ENCODE data around the gene FBXL20.

The FBXL20 gene

GRCh38 chr17:39246274-39246673 lies 155.2 kb downstream of the FBXL20 start:
- TF ChIP-seq, protein P1, sequence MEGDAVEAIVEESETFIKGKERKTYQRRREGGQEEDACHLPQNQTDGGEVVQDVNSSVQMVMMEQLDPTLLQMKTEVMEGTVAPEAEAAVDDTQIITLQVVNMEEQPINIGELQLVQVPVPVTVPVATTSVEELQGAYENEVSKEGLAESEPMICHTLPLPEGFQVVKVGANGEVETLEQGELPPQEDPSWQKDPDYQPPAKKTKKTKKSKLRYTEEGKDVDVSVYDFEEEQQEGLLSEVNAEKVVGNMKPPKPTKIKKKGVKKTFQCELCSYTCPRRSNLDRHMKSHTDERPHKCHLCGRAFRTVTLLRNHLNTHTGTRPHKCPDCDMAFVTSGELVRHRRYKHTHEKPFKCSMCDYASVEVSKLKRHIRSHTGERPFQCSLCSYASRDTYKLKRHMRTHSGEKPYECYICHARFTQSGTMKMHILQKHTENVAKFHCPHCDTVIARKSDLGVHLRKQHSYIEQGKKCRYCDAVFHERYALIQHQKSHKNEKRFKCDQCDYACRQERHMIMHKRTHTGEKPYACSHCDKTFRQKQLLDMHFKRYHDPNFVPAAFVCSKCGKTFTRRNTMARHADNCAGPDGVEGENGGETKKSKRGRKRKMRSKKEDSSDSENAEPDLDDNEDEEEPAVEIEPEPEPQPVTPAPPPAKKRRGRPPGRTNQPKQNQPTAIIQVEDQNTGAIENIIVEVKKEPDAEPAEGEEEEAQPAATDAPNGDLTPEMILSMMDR (IDR thresholded peaks at IDR 0.05; ENCODE audit: low read depth, low read length): no peak
- no peak overlapping the region for H3K4me3 ChIP-seq (ENCODE audit: low read depth, low read length)
- in situ Hi-C loops (cut with HindIII; ENCODE audit: low sequenced_read_pairs): no loop called here
- no peak for DNase-seq (ENCODE audit: low read depth, low spot score)

- no peak overlapping the region for H3K4me3 ChIP-seq (ENCODE audit: low read depth, low read length)
These were observed 156.5 kb downstream of the FBXL20 start for GRCh38 chr17:39244600-39245570.

GRCh38 chr17:39244016-39244599 lies 157.3 kb downstream of the FBXL20 start:
- in situ Hi-C loops (cut with HindIII; ENCODE audit: low sequenced_read_pairs): no loop called here
- TF ChIP-seq, protein P1 (IDR thresholded peaks at IDR 0.05; ENCODE audit: low read depth, low read length): no peak
- no peak overlapping the region for H3K4me3 ChIP-seq (ENCODE audit: low read depth, low read length)
- DNase-seq (ENCODE audit: low read depth, low spot score): no peak

More at GRCh38 chr17:39244600-39245570, 156.5 kb downstream of the FBXL20 start:
- DNase-seq (ENCODE audit: low read depth, low spot score): peak; percentile 84
- TF ChIP-seq, protein P1 (IDR thresholded peaks at IDR 0.05; ENCODE audit: low read depth, low read length): peak; percentile 95
- in situ Hi-C loops (cut with HindIII; ENCODE audit: low sequenced_read_pairs): no loop called here

DNA sequence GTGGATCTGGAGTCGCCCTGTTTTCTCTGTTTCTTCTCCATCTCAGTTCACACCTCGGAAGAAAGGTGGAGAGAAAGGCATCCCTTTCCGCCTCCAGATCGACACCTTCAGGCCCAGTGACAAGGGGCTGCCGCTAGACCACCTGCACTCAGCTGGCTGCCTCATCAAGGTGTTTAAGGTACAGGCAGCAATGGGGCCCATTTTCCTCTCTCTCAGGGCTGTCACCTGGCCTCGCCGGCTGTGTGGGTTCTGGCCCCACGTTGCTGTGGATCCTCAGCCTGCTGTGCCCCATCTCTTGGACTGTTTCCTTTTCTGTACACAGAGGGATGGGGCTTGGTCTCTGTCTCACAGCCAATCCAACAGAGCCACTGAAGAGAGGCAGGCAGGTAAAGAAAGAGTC lies 158.3 kb downstream of the FBXL20 start:
- no peak overlapping the region for H3K4me3 ChIP-seq (ENCODE audit: low read depth, low read length)
- TF ChIP-seq, protein P1 (IDR thresholded peaks at IDR 0.05; ENCODE audit: low read depth, low read length): no peak
- in situ Hi-C loops (cut with HindIII; ENCODE audit: low sequenced_read_pairs): no loop called here
- DNase-seq (ENCODE audit: low read depth, low spot score): no peak

DNA sequence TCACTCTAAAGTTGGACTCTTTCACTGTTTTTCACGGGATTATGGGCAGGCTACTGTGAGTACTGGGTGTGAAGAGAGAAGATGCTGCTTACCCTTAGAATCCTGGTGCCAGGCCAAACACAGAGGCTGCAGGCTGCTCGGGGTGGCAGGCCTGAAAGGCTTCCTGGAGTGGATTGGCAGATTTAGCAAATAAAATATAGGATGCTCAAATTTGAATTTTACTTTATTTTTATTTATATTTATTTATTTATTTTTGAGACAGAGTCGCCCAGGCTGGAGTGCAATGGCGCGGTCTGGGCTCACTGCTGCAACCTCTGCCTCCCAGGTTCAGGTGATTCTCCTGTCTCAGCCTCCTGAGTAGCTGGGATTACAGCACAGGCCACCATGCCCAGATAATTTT lies 160.8 kb downstream of the FBXL20 start:
- in situ Hi-C loops (cut with HindIII; ENCODE audit: low sequenced_read_pairs): no loop called here
- TF ChIP-seq, protein P1 (IDR thresholded peaks at IDR 0.05; ENCODE audit: low read depth, low read length): no peak
- DNase-seq (ENCODE audit: low read depth, low spot score): no peak
- no peak overlapping the region for H3K4me3 ChIP-seq (ENCODE audit: low read depth, low read length)

DNA sequence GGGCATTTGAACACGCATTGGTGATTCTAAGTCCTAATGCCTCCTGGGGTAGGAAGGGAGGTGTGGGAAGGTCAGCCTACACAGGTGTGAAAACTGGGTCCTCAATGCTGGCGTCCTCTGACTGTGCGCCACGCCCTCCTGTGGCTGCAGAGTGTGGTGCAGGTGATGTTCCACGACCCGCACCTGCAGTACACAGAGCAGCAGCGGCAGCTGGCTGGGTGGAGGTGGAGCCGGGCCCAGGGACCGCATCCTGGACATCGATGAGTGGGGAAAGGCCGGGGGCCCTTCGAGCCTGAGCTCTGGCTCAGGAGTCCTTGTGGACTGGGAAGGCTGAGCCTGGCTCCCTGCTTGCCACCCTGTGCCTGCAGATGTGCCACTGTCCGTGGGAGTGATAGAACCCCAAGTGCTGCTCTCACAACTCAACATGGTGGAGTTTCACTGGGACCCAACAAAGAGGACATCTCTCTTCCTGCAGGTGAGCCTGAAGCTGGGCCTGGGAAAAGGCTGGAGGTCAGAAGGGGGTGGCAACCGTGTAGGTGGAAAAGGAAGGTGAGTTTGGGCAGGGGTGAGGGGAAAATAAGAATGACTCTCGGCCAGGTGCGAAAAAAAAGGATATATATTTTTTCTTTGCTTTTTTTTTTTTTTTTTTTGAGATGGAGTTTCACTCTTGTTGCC lies 161.6 kb downstream of the FBXL20 start:
- H3K4me3 ChIP-seq (ENCODE audit: low read depth, low read length): no peak overlapping the region
- no peak for DNase-seq (ENCODE audit: low read depth, low spot score)
- in situ Hi-C loops (cut with HindIII; ENCODE audit: low sequenced_read_pairs): no loop called here
- TF ChIP-seq, protein P1 (IDR thresholded peaks at IDR 0.05; ENCODE audit: low read depth, low read length): peak; percentile 66

All from astrocyte of the spinal cord (primary cell).